ENCODE measurements around the gene TEX30.

Gene TEX30

GRCh38 chr13:102757006-102757405 lies 16.6 kb downstream of the TEX30 start:
- TF ChIP-seq CREB1 (IDR thresholded peaks at IDR 0.05; ENCODE audit: low read depth): no peak
- TF ChIP-seq NFIC (IDR thresholded peaks at IDR 0.05): no peak
- TF ChIP-seq, protein P1, sequence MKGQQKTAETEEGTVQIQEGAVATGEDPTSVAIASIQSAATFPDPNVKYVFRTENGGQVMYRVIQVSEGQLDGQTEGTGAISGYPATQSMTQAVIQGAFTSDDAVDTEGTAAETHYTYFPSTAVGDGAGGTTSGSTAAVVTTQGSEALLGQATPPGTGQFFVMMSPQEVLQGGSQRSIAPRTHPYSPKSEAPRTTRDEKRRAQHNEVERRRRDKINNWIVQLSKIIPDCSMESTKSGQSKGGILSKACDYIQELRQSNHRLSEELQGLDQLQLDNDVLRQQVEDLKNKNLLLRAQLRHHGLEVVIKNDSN (IDR thresholded peaks at IDR 0.05): no peak
- TF ChIP-seq YY1 (IDR thresholded peaks at IDR 0.05; ENCODE audit: low read depth): no peak
- TF ChIP-seq, protein P2, sequence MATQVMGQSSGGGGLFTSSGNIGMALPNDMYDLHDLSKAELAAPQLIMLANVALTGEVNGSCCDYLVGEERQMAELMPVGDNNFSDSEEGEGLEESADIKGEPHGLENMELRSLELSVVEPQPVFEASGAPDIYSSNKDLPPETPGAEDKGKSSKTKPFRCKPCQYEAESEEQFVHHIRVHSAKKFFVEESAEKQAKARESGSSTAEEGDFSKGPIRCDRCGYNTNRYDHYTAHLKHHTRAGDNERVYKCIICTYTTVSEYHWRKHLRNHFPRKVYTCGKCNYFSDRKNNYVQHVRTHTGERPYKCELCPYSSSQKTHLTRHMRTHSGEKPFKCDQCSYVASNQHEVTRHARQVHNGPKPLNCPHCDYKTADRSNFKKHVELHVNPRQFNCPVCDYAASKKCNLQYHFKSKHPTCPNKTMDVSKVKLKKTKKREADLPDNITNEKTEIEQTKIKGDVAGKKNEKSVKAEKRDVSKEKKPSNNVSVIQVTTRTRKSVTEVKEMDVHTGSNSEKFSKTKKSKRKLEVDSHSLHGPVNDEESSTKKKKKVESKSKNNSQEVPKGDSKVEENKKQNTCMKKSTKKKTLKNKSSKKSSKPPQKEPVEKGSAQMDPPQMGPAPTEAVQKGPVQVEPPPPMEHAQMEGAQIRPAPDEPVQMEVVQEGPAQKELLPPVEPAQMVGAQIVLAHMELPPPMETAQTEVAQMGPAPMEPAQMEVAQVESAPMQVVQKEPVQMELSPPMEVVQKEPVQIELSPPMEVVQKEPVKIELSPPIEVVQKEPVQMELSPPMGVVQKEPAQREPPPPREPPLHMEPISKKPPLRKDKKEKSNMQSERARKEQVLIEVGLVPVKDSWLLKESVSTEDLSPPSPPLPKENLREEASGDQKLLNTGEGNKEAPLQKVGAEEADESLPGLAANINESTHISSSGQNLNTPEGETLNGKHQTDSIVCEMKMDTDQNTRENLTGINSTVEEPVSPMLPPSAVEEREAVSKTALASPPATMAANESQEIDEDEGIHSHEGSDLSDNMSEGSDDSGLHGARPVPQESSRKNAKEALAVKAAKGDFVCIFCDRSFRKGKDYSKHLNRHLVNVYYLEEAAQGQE (IDR thresholded peaks at IDR 0.05; ENCODE audit: low read depth): no peak
- no peak for TF ChIP-seq TCF12 (IDR thresholded peaks at IDR 0.05; ENCODE audit: low read depth)
- no peak for TF ChIP-seq TAF1 (IDR thresholded peaks at IDR 0.05; ENCODE audit: low read depth)

GRCh38 chr13:102751886-102752285 lies 21.7 kb downstream of the TEX30 start:
- TF ChIP-seq CEBPB (IDR thresholded peaks at IDR 0.05) (no peak), YY1 (IDR thresholded peaks at IDR 0.05; ENCODE audit: low read depth) (no peak), EP300 (IDR thresholded peaks at IDR 0.05; ENCODE audit: borderline replicate concordance) (no peak), ZBTB7A (IDR thresholded peaks at IDR 0.05; ENCODE audit: low read depth) (no peak), RAD21 (IDR thresholded peaks at IDR 0.05; ENCODE audit: low read depth) (no peak), TAF1 (IDR thresholded peaks at IDR 0.05; ENCODE audit: low read depth) (no peak), EGR1 (IDR thresholded peaks at IDR 0.05) (no peak)
- TF ChIP-seq, protein P2 (IDR thresholded peaks at IDR 0.05; ENCODE audit: low read depth): no peak
- TF ChIP-seq, protein P1 (IDR thresholded peaks at IDR 0.05): no peak

DNA sequence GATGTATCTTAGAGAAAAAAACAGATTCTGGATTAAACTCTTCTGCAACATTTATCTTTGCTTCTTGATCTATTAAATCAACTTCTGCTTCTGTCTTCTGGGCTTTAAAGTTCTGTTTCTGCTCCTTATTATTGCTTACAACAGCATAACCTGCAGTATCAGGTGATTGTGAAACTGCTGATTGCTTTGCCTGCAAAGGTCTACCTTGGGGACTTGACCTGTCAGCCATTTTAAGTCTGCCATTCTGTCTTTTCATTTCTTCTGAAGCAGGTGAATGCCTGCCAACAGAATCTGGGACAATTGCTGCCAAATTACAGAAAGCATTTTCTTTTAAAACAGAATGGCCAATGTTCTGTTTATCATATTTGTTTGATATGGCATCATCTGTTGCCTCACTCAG lies 31.1 kb downstream of the TEX30 start:
- TF ChIP-seq TEAD4 (IDR thresholded peaks at IDR 0.05) (no peak), CREB1 (IDR thresholded peaks at IDR 0.05; ENCODE audit: low read depth) (no peak), FOXM1 (IDR thresholded peaks at IDR 0.05; ENCODE audit: borderline replicate concordance, low read depth) (no peak), TAF1 (IDR thresholded peaks at IDR 0.05; ENCODE audit: low read depth) (no peak), TCF12 (IDR thresholded peaks at IDR 0.05; ENCODE audit: low read depth) (no peak), EP300 (IDR thresholded peaks at IDR 0.05; ENCODE audit: borderline replicate concordance) (no peak)
- TF ChIP-seq, protein P1 (IDR thresholded peaks at IDR 0.05): no peak
- TF ChIP-seq, protein P2 (IDR thresholded peaks at IDR 0.05; ENCODE audit: low read depth): no peak

DNA sequence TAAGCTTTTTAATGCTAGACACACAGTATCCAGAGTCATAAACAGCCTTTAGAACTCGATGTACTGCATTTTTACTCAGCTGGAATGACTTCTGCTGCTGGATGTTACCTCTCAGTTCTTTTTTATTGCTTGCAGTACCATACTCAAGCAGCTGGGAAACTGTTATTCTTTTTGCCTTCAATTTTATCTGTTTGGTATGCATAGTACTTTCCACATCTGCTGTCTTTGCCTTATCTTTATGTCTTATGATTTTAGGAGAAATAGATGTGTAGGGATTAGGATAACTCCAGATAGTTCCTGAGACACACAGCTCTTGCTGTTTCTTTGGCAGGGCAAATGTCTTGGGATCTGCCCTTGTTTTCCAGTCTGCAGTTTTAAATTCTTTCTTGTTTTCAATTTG lies 31.5 kb downstream of the TEX30 start:
- TF ChIP-seq RAD21 (IDR thresholded peaks at IDR 0.05; ENCODE audit: low read depth) (no peak), TAF1 (IDR thresholded peaks at IDR 0.05; ENCODE audit: low read depth) (no peak), CREB1 (IDR thresholded peaks at IDR 0.05; ENCODE audit: low read depth) (no peak)

DNA sequence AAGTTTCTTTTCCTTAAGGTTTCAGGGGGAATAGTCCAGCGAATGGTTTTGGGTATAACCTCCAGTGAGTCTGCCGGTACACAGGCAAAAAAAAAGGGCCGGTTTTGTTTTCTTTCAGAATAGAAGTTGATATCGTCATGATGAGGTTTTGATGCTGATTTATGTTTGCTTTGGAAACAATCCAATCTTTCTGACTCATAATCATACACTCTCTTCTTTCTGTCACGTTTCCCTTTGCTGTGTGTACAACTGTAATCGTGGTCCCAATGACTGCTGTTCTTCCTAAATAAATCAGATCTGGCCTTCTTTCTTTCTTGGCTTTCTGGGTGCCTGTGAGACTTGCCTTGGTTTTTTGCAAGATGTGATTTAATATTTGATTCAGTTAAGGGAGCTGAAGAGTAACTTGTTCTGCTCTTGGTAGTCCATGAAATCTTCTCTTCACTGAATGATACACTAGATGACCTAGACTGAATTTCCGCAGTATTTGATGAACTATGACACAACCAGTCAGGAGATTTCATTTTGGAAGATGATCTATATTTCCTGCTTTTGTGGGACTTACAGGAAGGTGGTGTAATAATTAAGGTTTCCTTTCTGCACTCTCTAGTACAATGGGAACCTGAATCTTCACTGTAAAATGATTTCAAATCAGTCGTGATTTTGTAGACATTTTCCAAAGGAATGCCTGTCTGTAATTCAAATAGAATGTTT lies 43.9 kb downstream of the TEX30 start:
- TF ChIP-seq ZBTB7A (IDR thresholded peaks at IDR 0.05; ENCODE audit: low read depth): no peak
- TF ChIP-seq RAD21 (IDR thresholded peaks at IDR 0.05; ENCODE audit: low read depth): no peak
- no peak for TF ChIP-seq CREB1 (IDR thresholded peaks at IDR 0.05; ENCODE audit: low read depth)
- no peak for TF ChIP-seq CEBPB (IDR thresholded peaks at IDR 0.05)
- no peak for TF ChIP-seq TAF1 (IDR thresholded peaks at IDR 0.05; ENCODE audit: low read depth)
- TF ChIP-seq TEAD4 (IDR thresholded peaks at IDR 0.05): no peak
- no peak for TF ChIP-seq EP300 (IDR thresholded peaks at IDR 0.05; ENCODE audit: borderline replicate concordance)
- no peak for TF ChIP-seq FOXM1 (IDR thresholded peaks at IDR 0.05; ENCODE audit: borderline replicate concordance, low read depth)
- TF ChIP-seq TCF12 (IDR thresholded peaks at IDR 0.05; ENCODE audit: low read depth): no peak
- TF ChIP-seq YY1 (IDR thresholded peaks at IDR 0.05; ENCODE audit: low read depth): no peak
- TF ChIP-seq MAX (IDR thresholded peaks at IDR 0.05): no peak
- TF ChIP-seq, protein P2 (IDR thresholded peaks at IDR 0.05; ENCODE audit: low read depth): no peak
- TF ChIP-seq EGR1 (IDR thresholded peaks at IDR 0.05): no peak
- TF ChIP-seq, protein P1 (IDR thresholded peaks at IDR 0.05): no peak
- TF ChIP-seq NFIC (IDR thresholded peaks at IDR 0.05): no peak
